H9 (cell line): ENCODE data around the gene FASTKD1. TPM values are rescaled to one million over a fixed set of nuclear protein-coding genes. Genes with fewer than 3 reads are reported as not detected.

Source experiments
- DNase-seq: peaks from one replicate; pipeline ENCODE4 v3.0.0-alpha.2; 2017
- H2AFZ ChIP-seq: one replicate; pipeline ENCODE4 v1.6.1; 2013; ENCODE audit warnings: mild to moderate bottlenecking, low read length, control low read depth, moderate library complexity
- H2AK5ac ChIP-seq: 2 replicates; pipeline ENCODE4 v1.6.1; 2013; ENCODE audit warnings: low read length, control low read depth, mixed read lengths; ENCODE audit not compliant: insufficient read length
- H2BK120ac ChIP-seq: one replicate; pipeline ENCODE4 v1.6.1; 2013; ENCODE audit warnings: low read depth, mild to moderate bottlenecking, low read length, control low read depth, inconsistent platforms; ENCODE audit not compliant: poor library complexity, severe bottlenecking
- H2BK12ac ChIP-seq: 2 replicates; pipeline ENCODE4 v1.6.1; 2013; ENCODE audit warnings: low read length, control low read depth, mixed read lengths, low read depth; ENCODE audit not compliant: insufficient read length
- H2BK15ac ChIP-seq: 2 replicates; pipeline ENCODE4 v1.6.1; 2013; ENCODE audit warnings: low read depth, low read length, control low read depth
- H2BK20ac ChIP-seq: one replicate; pipeline ENCODE4 v1.6.1; 2013; ENCODE audit warnings: low read depth, mild to moderate bottlenecking, low read length, control low read depth, inconsistent platforms; ENCODE audit not compliant: poor library complexity, severe bottlenecking
- H2BK5ac ChIP-seq: 2 replicates; pipeline ENCODE4 v1.6.1; 2013; ENCODE audit warnings: low read length, control low read depth, mixed read lengths; ENCODE audit not compliant: insufficient read length
- H3K14ac ChIP-seq: 2 replicates; pipeline ENCODE4 v1.6.1; 2013; ENCODE audit warnings: low read length, control low read depth; ENCODE audit not compliant: insufficient read depth
- H3K18ac ChIP-seq: 2 replicates; pipeline ENCODE4 v1.6.1; 2013; ENCODE audit warnings: low read depth, mild to moderate bottlenecking, mixed read lengths, low read length, control low read depth; ENCODE audit not compliant: insufficient read length
- H3K23ac ChIP-seq: 2 replicates; pipeline ENCODE4 v1.6.1; 2013; ENCODE audit warnings: low read length, control low read depth, mixed read lengths, low read depth; ENCODE audit not compliant: insufficient read length
- H3K23me2 ChIP-seq: 2 replicates; pipeline ENCODE4 v1.6.1; 2013; ENCODE audit warnings: low read depth, mild to moderate bottlenecking, mixed read lengths, low read length, control low read depth; ENCODE audit not compliant: insufficient read length, poor library complexity, severe bottlenecking
- H3K27ac ChIP-seq: 2 replicates; pipeline ENCODE4 v1.5.1; 2013; ENCODE audit warnings: low read length, control low read depth, mixed read lengths, low read depth; ENCODE audit not compliant: insufficient read length
- H3K27me3 ChIP-seq: 2 replicates; pipeline ENCODE4 v1.6.1; 2013; ENCODE audit warnings: low read length, control low read depth, inconsistent platforms; ENCODE audit not compliant: insufficient read depth
- H3K4ac ChIP-seq: 2 replicates; pipeline ENCODE4 v1.6.1; 2013; ENCODE audit warnings: low read depth, mild to moderate bottlenecking, control low read depth, inconsistent platforms, low read length, moderate library complexity
- H3K4me1 ChIP-seq: 2 replicates; pipeline ENCODE4 v1.6.1; 2013; ENCODE audit warnings: low read length, control low read depth, inconsistent platforms; ENCODE audit not compliant: insufficient read depth
- H3K4me2 ChIP-seq: 2 replicates; pipeline ENCODE4 v1.6.1; 2013; ENCODE audit warnings: low read length, control low read depth, mixed read lengths; ENCODE audit not compliant: insufficient read length, insufficient read depth
- H3K56ac ChIP-seq: 2 replicates; pipeline ENCODE4 v1.6.1; 2013; ENCODE audit warnings: low read depth, mild to moderate bottlenecking, mixed read lengths, low read length, control low read depth; ENCODE audit not compliant: insufficient read length
- H3K79me1 ChIP-seq: 2 replicates; pipeline ENCODE4 v1.6.1; 2013; ENCODE audit warnings: low read depth, mild to moderate bottlenecking, moderate library complexity, low read length, control low read depth, inconsistent platforms; ENCODE audit not compliant: insufficient read depth, poor library complexity, severe bottlenecking
- H3K79me2 ChIP-seq: 2 replicates; pipeline ENCODE4 v1.6.1; 2013; ENCODE audit warnings: low read length, control low read depth, inconsistent platforms; ENCODE audit not compliant: insufficient read depth
- H3K9ac ChIP-seq: 2 replicates; pipeline ENCODE4 v1.6.1; 2013; ENCODE audit warnings: low read length, control low read depth, mixed read lengths; ENCODE audit not compliant: insufficient read length; ENCODE audit errors: extremely low read depth
- H3K9me3 ChIP-seq: one replicate; pipeline ENCODE4 v1.6.1; 2013; ENCODE audit warnings: low read depth, low read length, inconsistent platforms; ENCODE audit not compliant: control insufficient read depth
- H3T11ph ChIP-seq: one replicate; pipeline ENCODE4 v1.6.1; 2013; ENCODE audit warnings: mild to moderate bottlenecking, low read length, control low read depth, inconsistent platforms
- H4K20me1 ChIP-seq: one replicate; pipeline ENCODE4 v1.6.1; 2013; ENCODE audit not compliant: control insufficient read depth, insufficient read length, insufficient read depth
- H4K5ac ChIP-seq: 2 replicates; pipeline ENCODE4 v1.6.1; 2013; ENCODE audit warnings: low read depth, mild to moderate bottlenecking, mixed read lengths, low read length, control low read depth; ENCODE audit not compliant: insufficient read length
- H4K8ac ChIP-seq: replicated peaks from 2 replicates; pipeline ENCODE4 v1.6.1; 2013; ENCODE audit warnings: low read length, control low read depth, mixed read lengths, low read depth; ENCODE audit not compliant: insufficient read length
- H4K91ac ChIP-seq: 2 replicates; pipeline ENCODE4 v1.6.1; 2013; ENCODE audit warnings: low read depth, mild to moderate bottlenecking, moderate library complexity, mixed read lengths, low read length, control low read depth; ENCODE audit not compliant: insufficient read length
- H3K27ac Mint-ChIP-seq, 3 experiments: 2 replicates in 2 of 3; 3 replicates in 1 of 3; pipeline ENCODE4 v1.8.0; 2020 to 2021; ENCODE audit warnings: mixed read lengths in 3 of 3, mild to moderate bottlenecking in 1 of 3, moderate library complexity in 1 of 3
- H3K27me3 Mint-ChIP-seq: 2 replicates; pipeline ENCODE4 v1.8.0; 2021; ENCODE audit warnings: low read depth, mild to moderate bottlenecking, moderate library complexity, mixed read lengths
- H3K36me3 Mint-ChIP-seq, 3 experiments: 2 replicates in 2 of 3; 3 replicates in 1 of 3; pipeline ENCODE4 v1.8.0; 2020 to 2021; ENCODE audit warnings: low read depth in 3 of 3, mixed read lengths in 3 of 3; ENCODE audit not compliant: insufficient read depth in 1 of 3
- H3K4me1 Mint-ChIP-seq, 2 experiments: 2 replicates each; pipeline ENCODE4 v1.8.0; 2020; ENCODE audit warnings: mixed read lengths in 2 of 2
- H3K4me3 Mint-ChIP-seq, 2 experiments: 2 replicates in 1 of 2; 3 replicates in 1 of 2; pipeline ENCODE4 v1.8.0; 2020 to 2021; ENCODE audit warnings: mild to moderate bottlenecking in 2 of 2, mixed read lengths in 2 of 2, moderate library complexity in 1 of 2
- H3K9me3 Mint-ChIP-seq, 2 experiments: 2 replicates in 1 of 2; 3 replicates in 1 of 2; pipeline ENCODE4 v1.8.0; 2020; ENCODE audit warnings: mild to moderate bottlenecking in 2 of 2, mixed read lengths in 2 of 2, moderate library complexity in 1 of 2
- WGBS: extraction: QIAGEN DNeasy Blood & Tissue Kit; methylation state at CpG from one replicate; pipeline ENCODE4 v1.1.7; 2013; ENCODE audit warnings: missing lambda C conversion rate, low lambda C conversion rate, mixed read lengths; ENCODE audit not compliant: insufficient read length; ENCODE audit errors: extremely low coverage; 5-methylcytosine and 5-hydroxymethylcytosine counted together
- total RNA-seq: library from RNA; stranded (reverse); gene quantifications from 2 replicates; pipeline ENCODE4 v1.2.1, GENCODE V29; 2021
- TF ChIP-seq, protein P1 (sequence below): fragments of 200-600 bp; sonication (generic); conservative IDR thresholded peaks from 3 replicates; pipeline ENCODE4 v1.8.0; 2021; ENCODE audit warnings: antibody characterized with exemption, mild to moderate bottlenecking

The FASTKD1 gene
- total RNA-seq, 1 experiment from 2014 or later: 47.6 TPM

DNA sequence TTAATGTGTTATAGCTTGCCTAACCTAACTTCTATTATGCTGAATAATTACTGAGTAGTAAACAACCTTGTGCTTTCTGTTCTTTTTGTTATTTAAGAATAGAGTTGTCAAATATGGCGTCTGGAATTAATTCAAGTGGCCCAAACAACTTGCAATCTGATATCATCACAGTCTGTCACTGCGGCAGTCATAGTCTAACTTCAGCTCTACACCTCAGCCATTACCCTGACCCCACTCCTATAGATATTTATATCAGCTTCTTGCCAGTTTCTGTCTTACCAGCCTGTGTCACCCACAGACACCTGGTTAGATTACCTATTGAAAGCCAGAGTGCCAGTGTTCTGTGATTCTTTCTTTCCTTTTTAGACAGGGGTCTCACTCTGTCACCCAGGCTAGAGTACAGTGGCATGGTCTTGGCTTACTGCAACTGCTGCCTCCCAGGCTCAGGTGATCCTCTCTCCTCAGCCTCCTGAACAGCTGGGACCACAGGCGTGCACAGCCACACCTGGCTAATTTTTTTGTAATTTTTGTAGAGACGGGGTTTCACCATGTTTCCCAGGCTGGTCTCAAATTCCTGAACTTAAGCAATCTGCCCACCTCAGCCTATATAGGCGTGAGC lies 78.2 kb downstream of the FASTKD1 start:
- Mint-ChIP-seq H3K9me3 (peaks cover 3 to 4% of the 10 kb centered on the region in 2 experiments; a peak in 4 of 5 replicates), H3K36me3 (peaks cover 0 to 4% (median 0%) of the 10 kb centered on the region in 3 experiments; a peak in 2 of 7 replicates), H3K4me3 (no peak overlapping the region), H3K27ac (no peak overlapping the region), H3K27me3 (no peaks in the 10 kb centered on the region), H3K4me1 (no peaks in the 10 kb centered on the region)
- no CpG with 5 or more reads among the region's 5 CpGs for WGBS
- no peaks in the 10 kb centered on the region for H3K9me3 ChIP-seq
- H2AFZ ChIP-seq: no peak overlapping the region
- no peak overlapping the region for H3T11ph ChIP-seq
- DNase-seq: no peak
- H3K79me2 ChIP-seq: no peaks in the 10 kb centered on the region
- H4K20me1 ChIP-seq: no peaks in the 10 kb centered on the region
- no peak overlapping the region for H3K56ac ChIP-seq
- no peak overlapping the region for H2BK20ac ChIP-seq
- no peak overlapping the region for H3K18ac ChIP-seq
- no peak overlapping the region for H3K23ac ChIP-seq
- H3K79me1 ChIP-seq: no peaks in the 10 kb centered on the region
- no peak overlapping the region; the same call in 1 of the 2 replicates for H3K14ac ChIP-seq
- no peak overlapping the region for H4K91ac ChIP-seq
- no peak overlapping the region for H3K4me2 ChIP-seq
- no peak overlapping the region for H2BK12ac ChIP-seq
- no peaks in the 10 kb centered on the region for H3K4me1 ChIP-seq
- H3K27me3 ChIP-seq: no peaks in the 10 kb centered on the region
- no peak overlapping the region for H4K8ac ChIP-seq
- TF ChIP-seq, protein P1, sequence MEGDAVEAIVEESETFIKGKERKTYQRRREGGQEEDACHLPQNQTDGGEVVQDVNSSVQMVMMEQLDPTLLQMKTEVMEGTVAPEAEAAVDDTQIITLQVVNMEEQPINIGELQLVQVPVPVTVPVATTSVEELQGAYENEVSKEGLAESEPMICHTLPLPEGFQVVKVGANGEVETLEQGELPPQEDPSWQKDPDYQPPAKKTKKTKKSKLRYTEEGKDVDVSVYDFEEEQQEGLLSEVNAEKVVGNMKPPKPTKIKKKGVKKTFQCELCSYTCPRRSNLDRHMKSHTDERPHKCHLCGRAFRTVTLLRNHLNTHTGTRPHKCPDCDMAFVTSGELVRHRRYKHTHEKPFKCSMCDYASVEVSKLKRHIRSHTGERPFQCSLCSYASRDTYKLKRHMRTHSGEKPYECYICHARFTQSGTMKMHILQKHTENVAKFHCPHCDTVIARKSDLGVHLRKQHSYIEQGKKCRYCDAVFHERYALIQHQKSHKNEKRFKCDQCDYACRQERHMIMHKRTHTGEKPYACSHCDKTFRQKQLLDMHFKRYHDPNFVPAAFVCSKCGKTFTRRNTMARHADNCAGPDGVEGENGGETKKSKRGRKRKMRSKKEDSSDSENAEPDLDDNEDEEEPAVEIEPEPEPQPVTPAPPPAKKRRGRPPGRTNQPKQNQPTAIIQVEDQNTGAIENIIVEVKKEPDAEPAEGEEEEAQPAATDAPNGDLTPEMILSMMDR: no peak
- no peak overlapping the region for H4K5ac ChIP-seq
- no peak overlapping the region for H3K27ac ChIP-seq
- H3K4ac ChIP-seq: no peak overlapping the region
- no peak overlapping the region for H2BK120ac ChIP-seq
- no peak overlapping the region for H2BK5ac ChIP-seq
- H2BK15ac ChIP-seq: no peak overlapping the region
- no peak overlapping the region for H2AK5ac ChIP-seq
- no peak overlapping the region for H3K9ac ChIP-seq
- no peaks in the 10 kb centered on the region for H3K23me2 ChIP-seq
